DOHH2 (cell line): Measurements from ENCODE around the gene PARL.

Source experiments
- H3F3A ChIP-seq: fragments of 200-600 bp; sonication (generic), shearing (Covaris generic); 2 replicates; pipeline ENCODE4 v1.6.0; 2016; ENCODE audit warnings: antibody characterized with exemption, mild to moderate bottlenecking; ENCODE audit not compliant: control insufficient read depth, insufficient read depth
- H3K27ac ChIP-seq: fragments of 200-600 bp; sonication (generic); 2 replicates; pipeline ENCODE4 v1.5.1; 2014; ENCODE audit warnings: low read depth, mild to moderate bottlenecking, low read length, moderate library complexity
- H3K27me3 ChIP-seq: fragments of 200-600 bp; sonication (generic); 2 replicates; pipeline ENCODE4 v1.6.1; 2014; ENCODE audit warnings: mild to moderate bottlenecking, low read length, mixed read lengths; ENCODE audit not compliant: control insufficient read depth
- H3K36me3 ChIP-seq: fragments of 200-600 bp; sonication (generic); 2 replicates; pipeline ENCODE4 v1.6.1; 2014; ENCODE audit warnings: mild to moderate bottlenecking, low read length, moderate library complexity, mixed read lengths; ENCODE audit not compliant: control insufficient read depth
- H3K4me1 ChIP-seq: fragments of 200-600 bp; sonication (generic); 2 replicates; pipeline ENCODE4 v1.6.1; 2014; ENCODE audit warnings: mild to moderate bottlenecking, low read length, mixed read lengths; ENCODE audit not compliant: control insufficient read depth
- H3K4me2 ChIP-seq: fragments of 200-600 bp; sonication (generic); 2 replicates; pipeline ENCODE4 v1.6.0; 2014; ENCODE audit warnings: mild to moderate bottlenecking, low read length, moderate library complexity
- H3K4me3 ChIP-seq: fragments of 200-600 bp; sonication (generic); 2 replicates; pipeline ENCODE4 v1.5.1; 2014; ENCODE audit warnings: mild to moderate bottlenecking, low read length, mixed read lengths
- H3K79me2 ChIP-seq: fragments of 200-600 bp; sonication (generic); 2 replicates; pipeline ENCODE4 v1.6.1; 2014; ENCODE audit warnings: mild to moderate bottlenecking, low read length, mixed read lengths; ENCODE audit not compliant: control insufficient read depth
- H3K9me2 ChIP-seq: fragments of 200-600 bp; sonication (generic); replicated peaks from 2 replicates; pipeline ENCODE4 v1.6.1; 2014; ENCODE audit warnings: mild to moderate bottlenecking, low read length, mixed read lengths; ENCODE audit not compliant: control insufficient read depth
- H3K9me3 ChIP-seq: fragments of 200-600 bp; sonication (generic); 2 replicates; pipeline ENCODE4 v1.6.1; 2014; ENCODE audit warnings: antibody characterized with exemption, low read length, mixed read lengths; ENCODE audit not compliant: control insufficient read depth, insufficient read depth
- H4K20me1 ChIP-seq: fragments of 200-600 bp; sonication (generic); 2 replicates; pipeline ENCODE4 v1.6.0; 2014; ENCODE audit warnings: low read depth, mild to moderate bottlenecking, antibody characterized with exemption, low read length, moderate library complexity; ENCODE audit not compliant: control insufficient read depth, insufficient read depth
- CTCF ChIP-seq: fragments of 200-600 bp; sonication (generic); IDR thresholded peaks from one replicate; pipeline ENCODE4 v1.5.1; 2014; ENCODE audit warnings: antibody characterized with exemption, mild to moderate bottlenecking, low read depth, low read length; ENCODE audit not compliant: poor library complexity, severe bottlenecking
- EZH2phosphoT487 ChIP-seq: fragments of 200-600 bp; sonication (generic); IDR thresholded peaks from 2 replicates; pipeline ENCODE4 v1.6.1; 2017; ENCODE audit warnings: borderline replicate concordance, mild to moderate bottlenecking, antibody characterized with exemption, low read length, moderate library complexity, mixed read lengths

Gene PARL

GRCh38 chr3:183815951-183816475, 68.7 kb downstream of the PARL start:
- no peaks in the 10 kb centered on the region for H3K27me3 ChIP-seq
- H3K27ac ChIP-seq: no peak overlapping the region
- H3K4me3 ChIP-seq: no peak overlapping the region
- no peaks in the 10 kb centered on the region for H3K4me1 ChIP-seq
- 0 out of 2 replicates have a peak, but pooled peaks cover 6% of the 10 kb centered on the region for H4K20me1 ChIP-seq
- TF ChIP-seq CTCF: no peak
- no peak for TF ChIP-seq EZH2phosphoT487
- H3K4me2 ChIP-seq: no peak overlapping the region
- H3F3A ChIP-seq: peaks cover 7% of the 10 kb centered on the region; the same call in 1 of the 2 replicates
- no peaks in the 10 kb centered on the region for H3K9me3 ChIP-seq
- peaks cover 15% of the 10 kb centered on the region for H3K36me3 ChIP-seq
- no peaks in the 10 kb centered on the region for H3K9me2 ChIP-seq
- no peaks in the 10 kb centered on the region for H3K79me2 ChIP-seq

GRCh38 chr3:183815563-183815940, 69.1 kb downstream of the PARL start:
- Histone ChIP-seq H3K4me2 (no peak overlapping the region), H3K4me3 (no peak overlapping the region), H3K27me3 (no peaks in the 10 kb centered on the region), H4K20me1 (0 out of 2 replicates have a peak, but pooled peaks cover 6% of the 10 kb centered on the region), H3K36me3 (peaks cover 20% of the 10 kb centered on the region), H3K79me2 (no peaks in the 10 kb centered on the region), H3K4me1 (no peaks in the 10 kb centered on the region), H3F3A (peaks cover 7% of the 10 kb centered on the region; the same call in 1 of the 2 replicates), H3K27ac (no peak overlapping the region), H3K9me2 (no peaks in the 10 kb centered on the region), H3K9me3 (no peaks in the 10 kb centered on the region)
- TF ChIP-seq CTCF: no peak
- no peak for TF ChIP-seq EZH2phosphoT487

- H3K79me2 ChIP-seq: no peaks in the 10 kb centered on the region
Measured at GRCh38 chr3:183814240-183814639, 70.4 kb downstream of the PARL start.

More at GRCh38 chr3:183814240-183814639, 70.4 kb downstream of the PARL start:
- H4K20me1 ChIP-seq: 0 out of 2 replicates have a peak, but pooled peaks cover 6% of the 10 kb centered on the region
- no peaks in the 10 kb centered on the region for H3K9me3 ChIP-seq
- H3K36me3 ChIP-seq: peaks cover 33% of the 10 kb centered on the region
- H3K4me2 ChIP-seq: no peak overlapping the region
- no peak overlapping the region for H3K27ac ChIP-seq
- no peaks in the 10 kb centered on the region for H3K27me3 ChIP-seq
- H3F3A ChIP-seq: peaks cover 7% of the 10 kb centered on the region; the same call in 1 of the 2 replicates
- TF ChIP-seq EZH2phosphoT487 (no peak), CTCF (no peak)
- H3K4me1 ChIP-seq: no peaks in the 10 kb centered on the region
- no peaks in the 10 kb centered on the region for H3K9me2 ChIP-seq
- no peak overlapping the region for H3K4me3 ChIP-seq
